ENCODE data around the gene P2RX1.

P2RX1 gene

GRCh38 chr17:3923466-3924190 is 7.4 kb upstream of the P2RX1 start:
- DNase-seq = no peak

DNA sequence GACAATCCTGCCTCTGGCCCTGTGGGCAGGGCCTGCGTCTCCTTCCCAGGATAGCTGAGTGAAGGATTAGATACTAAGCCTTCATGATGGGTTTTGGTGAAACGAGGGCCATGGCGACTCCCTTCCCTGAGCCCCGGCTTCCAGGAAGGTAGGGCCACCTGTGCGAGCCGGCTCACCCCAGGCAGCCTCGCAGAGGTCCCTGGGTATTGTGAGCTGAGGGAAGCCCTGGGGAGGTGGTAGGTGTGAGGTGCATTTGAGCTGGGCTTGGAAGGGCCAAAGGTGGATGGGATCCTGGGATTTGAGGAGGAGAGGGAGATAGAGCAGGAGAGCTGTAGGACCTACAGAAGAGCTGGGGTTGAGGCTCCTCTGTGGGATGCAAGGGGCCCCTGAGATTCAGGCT is 6.5 kb upstream of the P2RX1 start:
- no peak for DNase-seq

- no peak for DNase-seq
These were observed 5.4 kb upstream of the P2RX1 start for GRCh38 chr17:3921502-3922319.

DNA sequence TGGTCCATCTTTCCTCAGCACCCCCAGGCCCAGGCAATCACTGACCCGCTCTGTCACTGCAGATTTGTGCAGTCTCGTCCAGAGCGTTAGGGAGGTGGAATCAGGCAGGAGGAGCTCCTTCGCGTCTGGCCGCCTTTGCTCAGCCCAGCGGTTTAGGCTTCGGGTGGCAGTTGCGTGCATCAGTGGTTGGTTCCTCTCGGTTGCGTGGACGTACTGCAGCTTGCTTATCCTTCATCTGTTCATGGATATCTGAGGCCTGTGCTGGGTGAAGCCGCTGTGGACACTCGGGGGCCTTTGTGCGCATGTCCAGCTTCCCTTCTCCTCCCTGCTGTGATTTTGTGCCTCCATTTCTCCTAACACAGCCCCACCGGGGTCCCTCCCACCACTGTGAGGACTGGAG is 4.7 kb upstream of the P2RX1 start:
- DNase-seq = no peak

- DNase-seq = no peak
These were observed 2.9 kb upstream of the P2RX1 start for GRCh38 chr17:3919123-3919624.

GRCh38 chr17:3918372-3919122 is 2.3 kb upstream of the P2RX1 start:
- DNase-seq = no peak

- no peak for DNase-seq
These were observed 1.2 kb upstream of the P2RX1 start for GRCh38 chr17:3917391-3917931.

GRCh38 chr17:3916825-3917224 is 560 bp upstream of the P2RX1 start:
- DNase-seq = peak; percentile 19

GRCh38 chr17:3915581-3915994 is 677 bp downstream of the P2RX1 start:
- peak; percentile 36 for DNase-seq

- DNase-seq = peak; percentile 21
These were observed 2.0 kb downstream of the P2RX1 start for GRCh38 chr17:3914312-3914670.

GRCh38 chr17:3913531-3914311 is 2.5 kb downstream of the P2RX1 start:
- DNase-seq = peak; percentile 86

GRCh38 chr17:3912827-3913226 is 3.4 kb downstream of the P2RX1 start:
- no peak for DNase-seq

DNA sequence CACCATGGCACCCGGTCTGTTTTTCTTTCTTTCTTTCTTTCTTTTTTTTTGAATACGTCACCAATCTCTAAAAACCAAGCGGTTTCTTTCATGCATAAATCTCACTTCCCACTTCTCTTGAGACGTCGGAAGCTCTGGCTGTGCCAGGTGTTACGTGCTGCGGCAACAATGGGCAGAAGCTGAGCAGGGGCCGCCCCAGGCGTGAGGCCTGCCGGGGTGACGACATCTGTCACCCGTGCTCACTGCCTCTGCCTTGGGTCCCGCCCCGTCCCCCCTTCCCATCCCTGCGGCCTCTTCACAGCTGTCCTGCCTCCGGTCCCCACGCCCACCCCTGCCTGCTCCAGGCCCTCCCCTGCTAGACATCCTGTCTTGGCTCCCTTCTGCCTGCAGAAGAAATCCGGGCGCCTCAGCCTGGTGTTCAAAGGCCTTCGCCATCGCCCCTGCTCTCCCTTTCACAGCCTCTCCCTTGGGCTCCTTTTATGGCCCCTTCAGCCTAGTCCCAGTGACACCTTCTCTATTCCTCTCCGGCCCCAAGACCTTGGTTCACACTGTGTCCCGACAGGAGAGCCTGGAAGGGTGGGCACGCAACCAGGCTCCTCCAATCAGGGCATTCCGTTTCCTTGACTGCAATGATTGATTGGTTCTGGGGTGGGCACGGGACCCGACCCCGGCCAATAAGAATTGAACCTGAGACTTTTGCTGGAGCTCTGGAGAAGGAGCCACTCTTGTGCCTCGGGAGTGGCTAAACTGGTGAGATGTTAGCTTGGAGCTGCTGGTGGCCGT is 4.8 kb downstream of the P2RX1 start:
- peak; percentile 52 for DNase-seq

DNA sequence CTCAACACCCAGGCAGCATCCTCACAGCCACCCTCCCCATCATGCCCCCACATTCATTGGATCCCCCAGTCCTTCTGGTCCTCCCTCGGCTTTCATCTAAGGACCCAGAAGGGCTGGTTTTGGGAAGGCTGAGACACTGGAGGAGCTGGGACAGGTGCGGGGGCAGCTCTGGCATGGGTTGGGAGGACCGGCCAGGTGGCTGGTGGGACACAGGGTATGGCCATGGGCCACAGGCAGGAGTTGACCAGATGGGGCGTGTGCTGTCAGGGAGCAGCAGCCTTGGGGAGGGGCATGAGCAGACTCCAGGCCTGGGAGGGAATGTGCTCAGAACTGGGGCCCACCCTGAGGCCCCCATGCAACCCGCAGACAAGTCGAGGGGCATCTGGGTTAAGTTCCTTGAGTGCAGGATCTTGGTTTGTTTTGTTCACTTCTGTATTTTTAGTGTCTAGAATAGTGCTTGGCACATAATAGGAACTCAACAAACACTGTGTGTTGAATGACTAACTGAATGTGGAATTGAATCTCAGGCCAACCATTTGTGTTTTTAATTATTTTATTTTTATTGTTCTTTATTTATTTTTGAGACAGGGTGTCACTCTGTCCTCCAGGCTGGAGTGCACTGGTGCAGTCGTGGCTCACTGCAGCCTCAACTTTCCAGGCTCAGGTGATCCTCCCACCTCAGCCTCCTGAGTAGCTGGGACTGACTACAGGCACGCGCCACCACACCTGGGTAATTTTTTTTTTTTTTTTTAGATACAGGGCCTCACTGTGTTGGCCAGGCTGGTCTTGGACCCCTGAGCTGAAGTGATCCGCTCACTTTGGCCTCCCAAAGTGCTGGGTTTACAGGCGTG is 5.6 kb downstream of the P2RX1 start:
- DNase-seq = no peak

GRCh38 chr17:3909257-3909656 is 7.0 kb downstream of the P2RX1 start:
- no peak for DNase-seq

- no peak for DNase-seq
These were observed 8.6 kb downstream of the P2RX1 start for GRCh38 chr17:3907483-3908216.

- DNase-seq = no peak
These were observed 9.4 kb downstream of the P2RX1 start for GRCh38 chr17:3906881-3907280.

GRCh38 chr17:3905017-3905520 is 11.2 kb downstream of the P2RX1 start:
- no peak for DNase-seq

DNA sequence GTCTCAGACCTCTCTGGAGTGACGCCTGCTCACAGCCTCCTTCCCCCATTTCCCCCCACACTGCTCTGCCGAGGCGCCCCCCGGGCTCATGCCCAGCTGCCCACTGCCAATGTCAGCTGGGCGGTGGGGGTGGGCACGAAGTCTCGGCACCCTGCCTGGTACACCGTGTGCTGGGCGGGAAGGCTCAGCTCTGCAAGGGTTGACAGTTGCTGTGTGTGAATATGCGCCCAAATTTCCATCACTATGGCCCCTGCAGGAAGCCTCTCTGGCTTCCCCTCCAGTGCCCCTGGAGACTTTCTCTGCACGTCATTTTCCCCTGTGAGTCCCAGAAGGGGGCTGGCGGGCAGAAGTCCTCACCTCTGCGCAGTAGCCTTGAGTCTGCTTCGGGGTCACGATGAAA is 11.8 kb downstream of the P2RX1 start:
- DNase-seq = no peak

- no peak for DNase-seq
These were observed 12.4 kb downstream of the P2RX1 start for GRCh38 chr17:3903881-3904290.
